ENCODE results near the gene LGALS8.

The LGALS8 gene

GRCh38 chr1:236540813-236541465 lies 17.2 kb downstream of the LGALS8 start:
- no peak overlapping the region for H3K4me3 ChIP-seq (replicated peaks in 1 of 2; ENCODE audit: low read depth in 2 of 2, low read length in 2 of 2)
- TF ChIP-seq CTCF (IDR thresholded peaks at IDR 0.05; ENCODE audit: low read depth, low read length) = no peak
- no peak for DNase-seq (ENCODE audit: low read depth in 2 of 2)

DNA sequence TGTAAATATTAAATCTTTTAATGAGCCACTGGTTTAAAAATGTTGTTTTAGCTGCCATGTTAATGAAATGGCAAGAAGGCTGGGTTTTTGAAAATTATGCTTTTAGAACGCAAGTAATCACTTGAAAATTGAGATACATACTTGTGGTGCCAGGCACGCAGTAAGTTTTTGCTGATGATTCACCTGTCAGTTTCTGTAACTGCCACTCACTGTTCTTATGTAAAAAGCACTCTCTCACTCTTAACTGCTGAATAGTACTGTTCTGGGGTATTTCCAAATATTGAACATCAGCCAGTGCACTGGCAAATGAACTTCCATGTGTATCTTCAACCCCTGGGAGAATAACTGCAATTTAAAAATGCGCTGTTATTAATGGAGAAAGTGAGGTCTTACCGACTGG lies 17.9 kb downstream of the LGALS8 start:
- no peak for TF ChIP-seq CTCF (IDR thresholded peaks at IDR 0.05; ENCODE audit: low read depth, low read length)
- DNase-seq (ENCODE audit: low read depth in 2 of 2) = no peak
- no peak overlapping the region for H3K4me3 ChIP-seq (replicated peaks in 1 of 2; ENCODE audit: low read depth in 2 of 2, low read length in 2 of 2)

- TF ChIP-seq CTCF (IDR thresholded peaks at IDR 0.05; ENCODE audit: low read depth, low read length) = peak; percentile 32
These were observed 19.4 kb downstream of the LGALS8 start for GRCh38 chr1:236543065-236543669.

DNA sequence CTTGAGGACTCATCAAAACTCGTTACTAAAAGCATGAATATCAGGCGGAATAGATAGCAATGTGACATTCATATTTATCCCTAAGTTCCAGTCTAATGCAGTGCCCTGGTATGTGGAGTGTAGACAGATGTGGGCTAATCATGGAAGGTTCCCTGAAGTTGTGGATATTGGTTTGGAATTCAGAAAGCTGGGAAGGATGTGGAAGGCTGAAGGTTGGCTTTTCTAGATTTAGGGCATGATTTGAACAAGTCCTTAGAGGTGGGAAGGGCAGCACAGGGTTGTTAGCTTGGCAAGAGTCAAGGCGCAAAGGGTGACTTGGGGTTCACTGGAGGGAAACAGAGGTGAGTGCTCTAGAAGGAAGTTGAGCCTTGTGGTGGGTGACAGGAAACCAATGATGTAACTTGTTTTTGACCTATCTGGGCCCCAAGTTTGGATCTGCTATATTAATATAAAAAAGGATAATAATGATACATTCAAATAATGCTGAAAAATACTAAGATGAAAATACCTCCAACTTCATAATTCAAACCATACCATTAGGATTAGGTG lies 21.9 kb downstream of the LGALS8 start:
- no peak for TF ChIP-seq CTCF (IDR thresholded peaks at IDR 0.05; ENCODE audit: low read depth, low read length)
- no peak overlapping the region for H3K4me3 ChIP-seq (replicated peaks in 1 of 2; ENCODE audit: low read depth in 2 of 2, low read length in 2 of 2)
- no peak for DNase-seq (ENCODE audit: low read depth in 2 of 2)

More at GRCh38 chr1:236543065-236543669, 19.4 kb downstream of the LGALS8 start:
- H3K4me3 ChIP-seq (replicated peaks in 1 of 2; ENCODE audit: low read depth in 2 of 2, low read length in 2 of 2) = no peak overlapping the region
- no peak for DNase-seq (ENCODE audit: low read depth in 2 of 2)

- no peak for DNase-seq (ENCODE audit: low read depth in 2 of 2)
- H3K4me3 ChIP-seq (replicated peaks in 1 of 2; ENCODE audit: low read depth in 2 of 2, low read length in 2 of 2) = no peak overlapping the region
- TF ChIP-seq CTCF (IDR thresholded peaks at IDR 0.05; ENCODE audit: low read depth, low read length) = no peak
These were observed 24.7 kb downstream of the LGALS8 start for GRCh38 chr1:236548452-236548851.

DNA sequence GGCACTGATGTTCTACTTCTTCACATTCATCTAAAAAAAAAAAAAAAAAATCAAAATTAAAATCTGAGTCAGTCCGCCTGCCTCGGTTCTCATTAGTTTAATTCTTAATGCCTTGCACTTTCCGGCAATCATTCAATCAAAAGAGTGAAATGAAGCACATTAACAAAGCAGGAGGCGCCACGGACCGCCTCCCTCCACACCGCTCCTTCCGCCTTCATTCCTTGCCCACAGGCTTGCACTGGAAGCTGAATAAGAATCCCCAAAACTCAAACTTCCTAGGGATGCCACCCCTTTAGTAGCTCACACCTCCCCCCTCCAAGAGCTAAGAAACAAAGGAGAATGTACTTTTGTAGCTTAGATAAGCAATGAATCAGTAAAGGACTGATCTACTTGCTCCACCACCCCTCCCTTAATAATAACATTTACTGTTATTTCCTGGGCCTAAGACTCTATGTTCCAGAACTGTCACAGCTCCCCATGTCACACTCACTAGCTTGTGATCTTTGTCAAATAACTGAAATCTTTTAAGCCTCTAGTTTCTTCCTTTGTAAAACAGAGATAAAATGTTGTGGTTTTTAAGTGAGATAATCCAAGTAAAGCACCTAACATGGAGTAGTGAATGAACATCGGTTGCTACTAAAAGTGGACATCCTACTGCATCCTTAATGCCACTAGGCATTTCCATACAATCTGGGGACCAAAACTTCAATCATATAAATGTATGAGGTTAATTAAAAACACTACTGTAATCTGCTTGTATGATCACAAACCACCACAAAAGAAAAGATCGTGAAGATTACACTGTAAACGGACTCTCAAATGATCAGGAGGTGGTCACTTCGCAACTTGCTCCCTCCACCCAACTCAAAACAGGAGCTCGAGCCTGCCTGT lies 27.4 kb downstream of the LGALS8 start:
- DNase-seq (ENCODE audit: low read depth in 2 of 2) = no peak
- H3K4me3 ChIP-seq (replicated peaks in 1 of 2; ENCODE audit: low read depth in 2 of 2, low read length in 2 of 2) = no peak overlapping the region
- TF ChIP-seq CTCF (IDR thresholded peaks at IDR 0.05; ENCODE audit: low read depth, low read length) = no peak
